Breast epithelium (tissue), 3 donors: ENCODE results near the gene PRSS8.

Source experiments
- POLR2A ChIP-seq: fragments of 450-650 bp; IDR thresholded peaks from one replicate; pipeline ENCODE4 v1.6.1; 2016; ENCODE audit warnings: antibody characterized with exemption, mild to moderate bottlenecking, moderate library complexity
- POLR2AphosphoS5 ChIP-seq, 3 donors: sonication (generic); formaldehyde crosslinking; IDR thresholded peaks; one replicate each; pipeline ENCODE4 v1.6.1; 2017; ENCODE audit warnings: antibody characterized with exemption in 3 of 3
- TF ChIP-seq, protein P1 (sequence below), 3 donors: fragments of 450-650 bp; IDR thresholded peaks; one replicate each; pipeline ENCODE4 v1.5.1; 2016 to 2017; ENCODE audit warnings: antibody characterized with exemption in 3 of 3, mild to moderate bottlenecking in 3 of 3, moderate library complexity in 3 of 3

DNA sequence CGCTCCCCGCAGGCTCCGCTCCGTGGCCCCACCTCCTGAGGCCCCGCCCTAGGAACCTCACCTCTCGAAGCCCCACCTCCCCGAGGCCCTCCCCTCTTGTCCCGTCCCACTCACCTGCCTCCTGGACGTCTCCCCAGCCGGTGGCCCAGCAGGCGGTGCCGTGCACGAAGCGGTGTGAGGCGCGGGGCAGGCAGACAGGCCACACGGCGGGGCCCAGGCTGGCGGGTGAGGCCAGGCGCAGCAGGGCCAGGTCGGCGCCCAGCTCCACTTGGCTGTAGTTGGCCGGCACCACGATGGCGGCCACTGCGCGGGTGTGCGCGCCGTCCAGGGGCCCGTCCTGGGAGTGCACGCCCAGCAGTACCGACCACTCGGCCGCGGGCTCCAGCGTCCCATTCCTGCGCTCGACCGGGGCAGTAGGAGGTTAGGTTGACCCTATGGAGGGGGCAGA is 12.8 kb upstream of the PRSS8 start:
- TF ChIP-seq, protein P1, sequence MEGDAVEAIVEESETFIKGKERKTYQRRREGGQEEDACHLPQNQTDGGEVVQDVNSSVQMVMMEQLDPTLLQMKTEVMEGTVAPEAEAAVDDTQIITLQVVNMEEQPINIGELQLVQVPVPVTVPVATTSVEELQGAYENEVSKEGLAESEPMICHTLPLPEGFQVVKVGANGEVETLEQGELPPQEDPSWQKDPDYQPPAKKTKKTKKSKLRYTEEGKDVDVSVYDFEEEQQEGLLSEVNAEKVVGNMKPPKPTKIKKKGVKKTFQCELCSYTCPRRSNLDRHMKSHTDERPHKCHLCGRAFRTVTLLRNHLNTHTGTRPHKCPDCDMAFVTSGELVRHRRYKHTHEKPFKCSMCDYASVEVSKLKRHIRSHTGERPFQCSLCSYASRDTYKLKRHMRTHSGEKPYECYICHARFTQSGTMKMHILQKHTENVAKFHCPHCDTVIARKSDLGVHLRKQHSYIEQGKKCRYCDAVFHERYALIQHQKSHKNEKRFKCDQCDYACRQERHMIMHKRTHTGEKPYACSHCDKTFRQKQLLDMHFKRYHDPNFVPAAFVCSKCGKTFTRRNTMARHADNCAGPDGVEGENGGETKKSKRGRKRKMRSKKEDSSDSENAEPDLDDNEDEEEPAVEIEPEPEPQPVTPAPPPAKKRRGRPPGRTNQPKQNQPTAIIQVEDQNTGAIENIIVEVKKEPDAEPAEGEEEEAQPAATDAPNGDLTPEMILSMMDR (IDR thresholded peaks at IDR 0.05): no peak
- TF ChIP-seq POLR2A: no peak
- TF ChIP-seq POLR2AphosphoS5 (IDR thresholded peaks at IDR 0.05): no peak
